HEK293T (cell line): ENCODE results near the gene FMR1.

Source experiments
- CTCF ChIA-PET: fragments of 350-600 bp; formaldehyde crosslinking; extraction: SDS; loops from one replicate; lab custom pipeline; 2021; ENCODE audit warnings: antibody characterized with exemption, inconsistent platforms; lab: Yijun Ruan, JAX
- POLR2A ChIA-PET: fragments of 350-600 bp; formaldehyde crosslinking; extraction: SDS; loops from one replicate; lab custom pipeline; 2020; ENCODE audit warnings: antibody characterized with exemption, inconsistent platforms; lab: Yijun Ruan, JAX
- DNase-seq: peaks from one replicate; pipeline ENCODE4 v3.0.0; 2012; ENCODE audit warnings: mixed read lengths; ENCODE audit errors: extremely low spot score
- ARNT ChIP-seq: fragments of 450-650 bp; IDR thresholded peaks from 2 replicates; pipeline ENCODE4 v1.6.1; 2017; ENCODE audit warnings: mild to moderate bottlenecking
- BHLHE40 ChIP-seq: fragments of 450-650 bp; IDR thresholded peaks from 2 replicates; pipeline ENCODE4 v1.6.1; 2016; ENCODE audit warnings: mild to moderate bottlenecking, moderate library complexity, borderline replicate concordance
- CTBP1 ChIP-seq: fragments of 450-650 bp; IDR thresholded peaks from 2 replicates; pipeline ENCODE4 v1.6.1; 2016; ENCODE audit warnings: borderline replicate concordance
- ELF4 ChIP-seq: fragments of 450-650 bp; IDR thresholded peaks from 2 replicates; pipeline ENCODE4 v1.6.1; 2017; ENCODE audit warnings: antibody characterized with exemption
- FOXA1 ChIP-seq: fragments of 450-650 bp; IDR thresholded peaks from 2 replicates; pipeline ENCODE4 v1.6.1; 2016; ENCODE audit warnings: mild to moderate bottlenecking
- FOXK2 ChIP-seq: fragments of 450-650 bp; IDR thresholded peaks from 2 replicates; pipeline ENCODE4 v1.6.1; 2016; ENCODE audit warnings: mild to moderate bottlenecking
- FOXM1 ChIP-seq: fragments of 450-650 bp; IDR thresholded peaks from 2 replicates; pipeline ENCODE4 v1.6.1; 2017; ENCODE audit warnings: mild to moderate bottlenecking, borderline replicate concordance
- HDGF ChIP-seq: fragments of 450-650 bp; IDR thresholded peaks from 2 replicates; pipeline ENCODE4 v1.6.1; 2017; ENCODE audit warnings: antibody characterized with exemption, borderline replicate concordance
- L3MBTL2 ChIP-seq: fragments of 450-650 bp; conservative IDR thresholded peaks from 2 replicates; pipeline ENCODE4 v1.6.1; 2016; ENCODE audit warnings: mild to moderate bottlenecking
- LEF1 ChIP-seq: fragments of 450-650 bp; IDR thresholded peaks from 2 replicates; pipeline ENCODE4 v1.6.1; 2017; ENCODE audit warnings: mild to moderate bottlenecking, borderline replicate concordance
- NFRKB ChIP-seq: fragments of 450-650 bp; IDR thresholded peaks from 2 replicates; pipeline ENCODE4 v1.6.1; 2016; ENCODE audit warnings: mild to moderate bottlenecking, moderate library complexity
- PKNOX1 ChIP-seq: fragments of 450-650 bp; IDR thresholded peaks from 2 replicates; pipeline ENCODE4 v1.6.1; 2016
- SP1 ChIP-seq: fragments of 450-650 bp; IDR thresholded peaks from 2 replicates; pipeline ENCODE4 v1.6.1; 2017
- SUZ12 ChIP-seq: fragments of 450-650 bp; IDR thresholded peaks from 2 replicates; pipeline ENCODE4 v1.6.1; 2016; ENCODE audit warnings: mild to moderate bottlenecking
- TARDBP ChIP-seq: fragments of 450-650 bp; IDR thresholded peaks from 2 replicates; pipeline ENCODE4 v1.6.1; 2016
- ZNF384 ChIP-seq: fragments of 450-650 bp; IDR thresholded peaks from 2 replicates; pipeline ENCODE4 v1.6.1; 2016

FMR1 gene

GRCh38 chrX:147923605-147924004 is 11.9 kb downstream of the FMR1 start:
- DNase-seq = no peak
- POLR2A ChIA-PET = no interaction called here
- CTCF ChIA-PET = no interaction called here
- TF ChIP-seq PKNOX1 (no peak), FOXK2 (no peak), SUZ12 (no peak), ZNF384 (no peak), FOXA1 (no peak), L3MBTL2 (no peak)

DNA sequence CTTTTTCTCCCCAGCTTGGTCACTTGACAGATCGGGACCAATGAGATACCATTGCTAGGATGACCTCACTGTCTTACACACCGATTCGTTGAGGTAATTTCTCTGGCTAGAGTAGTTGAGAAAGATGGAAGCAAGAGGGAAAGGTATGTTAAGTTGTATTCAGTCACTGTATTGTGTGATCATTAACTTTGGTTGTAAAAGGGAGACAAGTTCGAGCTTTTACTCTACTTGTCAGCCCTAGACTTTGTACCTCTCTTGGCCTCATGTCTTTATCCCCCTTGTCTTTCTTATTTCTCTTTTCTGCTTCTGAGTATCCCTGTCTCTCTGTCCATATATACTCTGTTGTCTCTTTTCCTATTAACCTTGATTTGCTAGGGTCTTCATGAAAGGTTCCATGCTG is 15.5 kb downstream of the FMR1 start:
- TF ChIP-seq L3MBTL2 (no peak), NFRKB (no peak), SUZ12 (no peak), ELF4 (no peak), PKNOX1 (no peak), FOXM1 (no peak), LEF1 (no peak), SP1 (no peak), ZNF384 (no peak), CTBP1 (no peak), FOXK2 (no peak), BHLHE40 (no peak)
- CTCF ChIA-PET = no interaction called here
- no peak for DNase-seq
- POLR2A ChIA-PET = no interaction called here

- ChIA-PET CTCF (no interaction called here), POLR2A (no interaction called here)
- TF ChIP-seq BHLHE40 (no peak), LEF1 (no peak), HDGF (no peak)
- DNase-seq = no peak
Observed at GRCh38 chrX:147933815-147934214, 22.1 kb downstream of the FMR1 start.

GRCh38 chrX:147935156-147935758 is 23.5 kb downstream of the FMR1 start:
- TF ChIP-seq TARDBP (no peak), BHLHE40 (no peak), NFRKB (no peak), SUZ12 (no peak), ZNF384 (no peak), FOXA1 (no peak), LEF1 (no peak), CTBP1 (no peak), SP1 (no peak), FOXK2 (no peak), HDGF (no peak), PKNOX1 (no peak)
- ChIA-PET POLR2A (no interaction called here), CTCF (no interaction called here)
- DNase-seq = no peak

- CTCF ChIA-PET = no interaction called here
- DNase-seq = no peak
- TF ChIP-seq SUZ12 = no peak
- no peak for TF ChIP-seq TARDBP
- TF ChIP-seq FOXA1 = no peak
- TF ChIP-seq ARNT = no peak
- TF ChIP-seq NFRKB = no peak
- TF ChIP-seq BHLHE40 = no peak
- TF ChIP-seq FOXK2 = no peak
- no peak for TF ChIP-seq FOXM1
- no peak for TF ChIP-seq L3MBTL2
- no peak for TF ChIP-seq HDGF
- TF ChIP-seq LEF1 = no peak
- TF ChIP-seq PKNOX1 = no peak
- no peak for TF ChIP-seq SP1
- no peak for TF ChIP-seq ELF4
- POLR2A ChIA-PET = no interaction called here
Observed at GRCh38 chrX:147945286-147945685, 33.6 kb downstream of the FMR1 start.

DNA sequence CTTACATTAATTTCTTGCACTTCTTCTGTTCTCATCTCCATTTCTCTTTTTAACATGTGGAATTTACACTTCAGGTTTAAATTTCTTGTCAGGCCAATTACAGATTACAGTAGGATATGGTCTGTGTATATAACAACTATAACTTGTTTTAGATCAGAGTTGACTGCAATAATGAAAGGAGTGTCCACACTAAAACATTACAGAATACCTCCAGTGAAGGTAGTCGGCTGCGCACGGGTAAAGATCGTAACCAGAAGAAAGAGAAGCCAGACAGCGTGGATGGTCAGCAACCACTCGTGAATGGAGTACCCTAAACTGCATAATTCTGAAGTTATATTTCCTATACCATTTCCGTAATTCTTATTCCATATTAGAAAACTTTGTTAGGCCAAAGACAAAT is 36.8 kb downstream of the FMR1 start:
- ChIA-PET CTCF (no interaction called here), POLR2A (no interaction called here)
- DNase-seq = no peak
- no peak for TF ChIP-seq SUZ12
- TF ChIP-seq HDGF = no peak

- DNase-seq = no peak
- no peak for TF ChIP-seq ELF4
- TF ChIP-seq FOXM1 = no peak
- TF ChIP-seq NFRKB = no peak
- TF ChIP-seq TARDBP = no peak
- TF ChIP-seq FOXK2 = no peak
- TF ChIP-seq CTBP1 = no peak
- no peak for TF ChIP-seq SUZ12
- no peak for TF ChIP-seq FOXA1
- TF ChIP-seq ZNF384 = no peak
- no peak for TF ChIP-seq SP1
- TF ChIP-seq ARNT = no peak
- TF ChIP-seq L3MBTL2 = no peak
- ChIA-PET POLR2A (no interaction called here), CTCF (no interaction called here)
Observed at GRCh38 chrX:147950352-147950751, 38.6 kb downstream of the FMR1 start.
